Uterus (tissue), 4 donors: ENCODE measurements around the gene NCLN. TPM values are rescaled to one million over a fixed set of nuclear protein-coding genes. Genes with fewer than 3 reads are reported as not detected.

Source experiments
- DNase-seq, 2 donors: peaks; one replicate each; pipeline ENCODE4 v3.0.0-alpha.2; 2019 to 2020
- H3K27ac ChIP-seq, 2 donors: fragments of 200-600 bp; sonication (generic); 1 replicate in 1 of 2; 2 replicates in 1 of 2; pipeline ENCODE4 v1.5.1; 2016 to 2018
- H3K27me3 ChIP-seq, 2 donors: fragments of 200-600 bp; sonication (generic); one replicate each; pipeline ENCODE4 v1.5.1; 2018 to 2019; ENCODE audit warnings: control low read depth in 1 of 2
- H3K36me3 ChIP-seq, 2 donors: fragments of 200-600 bp; sonication (generic); one replicate each; pipeline ENCODE4 v1.5.1; 2019; ENCODE audit warnings: control low read depth in 1 of 2
- H3K4me1 ChIP-seq, 2 donors: fragments of 200-600 bp; sonication (generic); one replicate each; pipeline ENCODE4 v1.5.1; 2018 to 2019; ENCODE audit warnings: control low read depth in 1 of 2
- H3K4me3 ChIP-seq, 2 donors: fragments of 200-600 bp; sonication (generic); 1 replicate in 1 of 2; 2 replicates in 1 of 2; pipeline ENCODE4 v1.5.1; 2018 to 2019; ENCODE audit warnings: mild to moderate bottlenecking in 1 of 2
- H3K9me3 ChIP-seq, 2 donors: fragments of 200-600 bp; sonication (generic); one replicate each; pipeline ENCODE4 v1.5.1; 2019; ENCODE audit warnings: control low read depth in 1 of 2
- POLR2A ChIP-seq, 2 donors: fragments of 450-650 bp; IDR thresholded peaks; one replicate each; pipeline ENCODE4 v1.6.1; 2016; ENCODE audit warnings: antibody characterized with exemption in 2 of 2, mild to moderate bottlenecking in 1 of 2, moderate library complexity in 1 of 2
- intact Hi-C: fragments of 100-400 bp; cut with DNase I; formaldehyde crosslinking; loops from one replicate; pipeline ENCODE4 v1.15.1; 2023; ENCODE audit warnings: low total_unique reads
- total RNA-seq, 4 donors: library from RNA; depleted of rRNA in 3 of 4; stranded (reverse); fragments of >200 nt in 3 of 4; gene quantifications; one replicate each; pipeline versions ENCODE4 v1.1.0 to v1.2.4, GENCODE V29; 2014 to 2023
- TF ChIP-seq, protein P1 (sequence below), 4 experiments: fragments of 200-600 bp in 2 of 4; fragments of 450-650 bp in 2 of 4; sonication (generic) in 2 of 4; IDR thresholded peaks; one replicate each; pipeline ENCODE4 v1.5.1; 2016 to 2019; ENCODE audit warnings: antibody characterized with exemption in 4 of 4, mild to moderate bottlenecking in 2 of 4, moderate library complexity in 1 of 4
- donor health status: DM: yes; HTN: yes; CAD: no.

The NCLN gene
- total RNA-seq, 4 donors from 2014 or later = 19.2 to 37.3 (median 28.2) TPM

DNA sequence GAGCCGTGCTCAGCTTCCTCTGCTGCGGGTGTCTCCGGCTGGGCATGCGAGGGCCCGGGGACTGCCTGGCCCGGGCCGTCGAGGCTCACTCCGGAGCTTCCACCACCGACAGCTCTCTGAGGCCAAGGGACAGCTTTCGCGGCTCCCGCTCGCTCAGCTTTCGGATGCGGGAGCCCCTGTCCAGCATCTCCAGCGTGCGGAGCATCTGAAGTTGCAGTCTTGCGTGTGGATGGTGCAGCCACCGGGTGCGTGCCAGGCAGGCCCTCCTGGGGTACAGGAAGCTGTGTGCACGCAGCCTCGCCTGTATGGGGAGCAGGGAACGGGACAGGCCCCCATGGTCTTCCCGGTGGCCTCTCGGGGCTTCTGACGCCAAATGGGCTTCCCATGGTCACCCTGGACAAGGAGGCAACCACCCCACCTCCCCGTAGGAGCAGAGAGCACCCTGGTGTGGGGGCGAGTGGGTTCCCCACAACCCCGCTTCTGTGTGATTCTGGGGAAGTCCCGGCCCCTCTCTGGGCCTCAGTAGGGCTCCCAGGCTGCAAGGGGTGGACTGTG is 5.9 kb upstream of the NCLN start:
- Histone ChIP-seq H3K27ac (no peak overlapping the region), H3K9me3 (no peaks in the 10 kb centered on the region), H3K4me1 (no peaks in the 10 kb centered on the region), H3K36me3 (no peaks in the 10 kb centered on the region), H3K27me3 (no peaks in the 10 kb centered on the region), H3K4me3 (no peak overlapping the region)
- TF ChIP-seq POLR2A (IDR thresholded peaks at IDR 0.05) = no peak
- TF ChIP-seq, protein P1, sequence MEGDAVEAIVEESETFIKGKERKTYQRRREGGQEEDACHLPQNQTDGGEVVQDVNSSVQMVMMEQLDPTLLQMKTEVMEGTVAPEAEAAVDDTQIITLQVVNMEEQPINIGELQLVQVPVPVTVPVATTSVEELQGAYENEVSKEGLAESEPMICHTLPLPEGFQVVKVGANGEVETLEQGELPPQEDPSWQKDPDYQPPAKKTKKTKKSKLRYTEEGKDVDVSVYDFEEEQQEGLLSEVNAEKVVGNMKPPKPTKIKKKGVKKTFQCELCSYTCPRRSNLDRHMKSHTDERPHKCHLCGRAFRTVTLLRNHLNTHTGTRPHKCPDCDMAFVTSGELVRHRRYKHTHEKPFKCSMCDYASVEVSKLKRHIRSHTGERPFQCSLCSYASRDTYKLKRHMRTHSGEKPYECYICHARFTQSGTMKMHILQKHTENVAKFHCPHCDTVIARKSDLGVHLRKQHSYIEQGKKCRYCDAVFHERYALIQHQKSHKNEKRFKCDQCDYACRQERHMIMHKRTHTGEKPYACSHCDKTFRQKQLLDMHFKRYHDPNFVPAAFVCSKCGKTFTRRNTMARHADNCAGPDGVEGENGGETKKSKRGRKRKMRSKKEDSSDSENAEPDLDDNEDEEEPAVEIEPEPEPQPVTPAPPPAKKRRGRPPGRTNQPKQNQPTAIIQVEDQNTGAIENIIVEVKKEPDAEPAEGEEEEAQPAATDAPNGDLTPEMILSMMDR (IDR thresholded peaks at IDR 0.05) = no peak
- no peak for DNase-seq
- intact Hi-C loops = no loop called here

DNA sequence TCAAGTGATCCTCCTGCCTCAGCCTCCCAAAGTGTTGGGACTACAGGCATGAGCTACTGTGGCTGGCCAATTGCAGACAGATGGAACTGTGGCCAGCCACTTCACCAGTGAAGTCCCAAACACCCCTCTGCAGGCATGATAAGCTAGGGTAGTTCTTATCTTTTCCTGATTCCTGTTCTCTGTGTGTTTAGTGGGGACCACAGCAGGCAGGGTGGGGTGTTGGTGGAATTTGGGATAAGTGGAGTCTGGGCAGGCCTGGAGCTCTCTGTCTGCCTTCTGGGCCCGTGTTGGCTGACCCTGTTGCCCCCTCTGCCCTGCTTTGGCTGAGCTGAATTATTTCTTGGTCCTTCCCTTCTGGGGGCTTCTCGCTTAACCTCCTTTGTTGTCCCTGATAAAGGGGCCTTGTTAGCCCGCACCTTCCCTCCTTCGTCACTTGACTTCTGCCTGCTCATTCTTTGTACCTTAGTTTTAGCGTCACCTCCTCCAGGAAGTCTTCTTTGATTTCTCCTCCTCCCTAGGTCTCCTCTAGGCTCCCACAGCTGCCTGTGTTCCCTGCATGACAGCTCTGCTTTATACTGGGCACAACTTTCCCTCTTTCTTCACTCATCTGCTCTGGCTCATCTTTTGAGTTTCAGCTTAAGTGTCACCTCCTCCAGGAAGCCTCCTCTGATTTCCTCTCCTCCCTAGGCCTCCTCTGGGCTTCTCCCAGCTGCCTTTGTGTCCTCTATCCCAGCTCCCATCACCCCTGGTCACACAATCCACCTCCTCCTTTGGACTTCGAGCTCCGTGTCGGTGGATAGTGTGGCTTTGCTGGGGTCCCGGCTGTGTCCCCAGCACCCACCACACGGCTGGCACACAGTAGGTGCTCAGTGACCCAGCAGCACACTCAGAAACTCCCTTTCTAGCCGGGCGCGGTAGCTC is 1.7 kb upstream of the NCLN start:
- no peak overlapping the region for H3K4me3 ChIP-seq
- H3K36me3 ChIP-seq = no peaks in the 10 kb centered on the region
- DNase-seq = no peak
- H3K9me3 ChIP-seq = no peaks in the 10 kb centered on the region
- H3K27me3 ChIP-seq = no peaks in the 10 kb centered on the region
- peaks cover 0 to 16% of the 10 kb centered on the region in 2 donors for H3K4me1 ChIP-seq
- no peak for TF ChIP-seq POLR2A (IDR thresholded peaks at IDR 0.05)
- TF ChIP-seq, protein P1 (IDR thresholded peaks at IDR 0.05) = no peak
- intact Hi-C loops = no loop called here
- H3K27ac ChIP-seq = no peak overlapping the region

DNA sequence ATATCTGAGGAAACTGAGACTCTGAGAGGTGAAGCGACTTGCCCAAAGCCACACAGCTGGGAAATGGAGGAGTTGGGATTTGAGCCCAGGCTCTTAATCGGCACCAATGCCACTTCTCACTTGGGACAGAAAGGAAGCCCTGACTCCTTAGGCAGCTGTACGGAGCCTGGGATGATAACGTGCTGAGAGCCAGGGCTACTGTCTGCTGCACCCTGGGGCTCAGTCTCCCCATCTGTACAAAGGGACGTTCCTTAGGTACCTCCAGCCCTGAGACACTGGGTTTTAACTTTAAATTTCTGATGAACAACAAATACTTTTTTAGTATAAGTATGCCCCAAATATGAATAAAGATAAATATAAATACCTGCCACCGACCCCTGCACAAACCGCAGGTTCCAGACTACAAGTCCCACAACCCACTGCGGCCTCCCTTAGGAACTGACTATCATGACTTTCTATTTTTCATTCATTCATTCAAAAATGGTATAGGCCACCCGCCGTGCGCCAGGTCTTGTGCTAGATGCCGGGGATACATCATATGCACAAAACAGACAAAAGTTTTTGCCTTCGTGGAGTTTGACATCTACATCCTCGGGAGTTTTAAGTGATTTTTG is 776 bp upstream of the NCLN start:
- Histone ChIP-seq H3K36me3 (no peaks in the 10 kb centered on the region), H3K27me3 (no peaks in the 10 kb centered on the region), H3K27ac (peak overlapping the region; percentile 84 to 88), H3K4me1 (peaks cover 0 to 16% of the 10 kb centered on the region in 2 donors), H3K9me3 (no peaks in the 10 kb centered on the region), H3K4me3 (peak overlapping the region; percentile 56 to 99)
- peak in 1 of 2 donors; percentile 80 for DNase-seq
- intact Hi-C loops = no loop called here
- no peak for TF ChIP-seq POLR2A (IDR thresholded peaks at IDR 0.05)
- TF ChIP-seq, protein P1 (IDR thresholded peaks at IDR 0.05) = no peak

DNA sequence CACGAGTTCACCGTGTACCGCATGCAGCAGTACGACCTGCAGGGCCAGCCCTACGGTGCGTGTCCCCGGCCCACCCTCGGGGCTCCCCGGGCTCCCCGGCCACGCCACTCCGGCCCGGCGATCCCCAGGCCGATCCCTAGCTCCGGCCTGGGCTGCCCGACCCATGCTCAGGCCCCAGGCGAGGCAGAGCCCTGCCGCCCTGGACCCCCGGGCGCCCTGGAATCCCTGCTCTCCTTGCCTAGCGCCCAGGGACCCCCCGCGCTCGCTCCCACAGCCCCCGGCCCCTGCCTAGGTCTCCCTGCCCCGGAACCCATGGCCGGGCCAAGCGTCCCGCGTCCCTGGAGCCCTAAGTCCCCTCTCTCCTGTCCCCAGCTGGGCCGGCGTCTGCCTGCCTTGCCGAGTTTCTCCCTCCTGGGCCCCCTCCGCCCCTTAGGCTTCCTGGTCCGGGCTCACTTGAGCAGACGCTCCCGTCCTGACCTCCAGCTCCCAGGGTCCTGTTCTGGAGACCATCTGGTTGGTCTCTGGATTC is 494 bp downstream of the NCLN start:
- Histone ChIP-seq H3K27ac (peak overlapping the region; percentile 84 to 88), H3K27me3 (no peaks in the 10 kb centered on the region), H3K9me3 (no peaks in the 10 kb centered on the region), H3K4me3 (peak overlapping the region; percentile 56 to 99), H3K36me3 (no peaks in the 10 kb centered on the region), H3K4me1 (peaks cover 0 to 16% of the 10 kb centered on the region in 2 donors)
- no peak for TF ChIP-seq POLR2A (IDR thresholded peaks at IDR 0.05)
- TF ChIP-seq, protein P1 (IDR thresholded peaks at IDR 0.05) = no peak
- intact Hi-C loops = no loop called here
- no peak for DNase-seq
